Central memory CD4-positive, alpha-beta T cell (primary cell): ENCODE data around the gene CLCNKB.
"Not testable (repeated sequence)": the region's sequence is repeated elsewhere in the genome, so short reads cannot be mapped to it uniquely, and the experiment has no call there.

Source experiments
- DNase-seq: peaks from one replicate; pipeline ENCODE4 v3.0.0; 2022
- total RNA-seq, 3 experiments: gene quantifications; one replicate each; lab custom pipeline; 2026; lab: John Stamatoyannopoulos, UW

CLCNKB gene
- 0 reads per million in 3 experiments for total RNA-seq

GRCh38 chr1:16043521-16043920 lies at the start of gene CLCNKB:
Gene CLCNKB, plus strand, starts transcription at chr1:16043782. Its CDS starts 711 bp downstream, at chr1:16044493.
- no peak for DNase-seq

- DNase-seq, result no peak
Observed at GRCh38 chr1:15994081-15994480, 49.5 kb upstream of the CLCNKB start.

- DNase-seq, result no peak
Observed at GRCh38 chr1:15994590-15995351, 48.8 kb upstream of the CLCNKB start.

GRCh38 chr1:15997076-15997585 lies 46.5 kb upstream of the CLCNKB start:
- no peak for DNase-seq

- no peak for DNase-seq
Observed at GRCh38 chr1:15997637-15998280, 45.8 kb upstream of the CLCNKB start.

- DNase-seq, result no peak
Observed at GRCh38 chr1:15998929-15999328, 44.7 kb upstream of the CLCNKB start.

- DNase-seq, result not testable (repeated sequence)
Observed at GRCh38 chr1:16001274-16001673, 42.3 kb upstream of the CLCNKB start.

GRCh38 chr1:16005597-16005996 lies 38.0 kb upstream of the CLCNKB start:
- no peak for DNase-seq

- no peak for DNase-seq
Observed at GRCh38 chr1:16006010-16006409, 37.6 kb upstream of the CLCNKB start.

GRCh38 chr1:16006552-16007485 lies 36.8 kb upstream of the CLCNKB start:
- no peak for DNase-seq

- no peak for DNase-seq
Observed at GRCh38 chr1:16007671-16008341, 35.8 kb upstream of the CLCNKB start.

GRCh38 chr1:16009030-16009460 lies 34.5 kb upstream of the CLCNKB start:
- peak; percentile 48 for DNase-seq

GRCh38 chr1:16009678-16010077 lies 33.9 kb upstream of the CLCNKB start:
- DNase-seq, result no peak

GRCh38 chr1:16010837-16011236 lies 32.7 kb upstream of the CLCNKB start:
- DNase-seq, result no peak

- no peak for DNase-seq
Observed at GRCh38 chr1:16011936-16012589, 31.5 kb upstream of the CLCNKB start.

GRCh38 chr1:16012590-16013219 lies 30.9 kb upstream of the CLCNKB start:
- no peak for DNase-seq

GRCh38 chr1:16013220-16013907 lies 30.2 kb upstream of the CLCNKB start:
- DNase-seq, result no peak

GRCh38 chr1:16013908-16014258 lies 29.7 kb upstream of the CLCNKB start:
- no peak for DNase-seq

GRCh38 chr1:16014509-16015482 lies 28.8 kb upstream of the CLCNKB start:
- DNase-seq, result no peak
